Parathyroid adenoma (tissue), 2 donors: Measurements from ENCODE around the gene ZNF385C.

ENCODE experiments used
- H2AFZ ChIP-seq: fragments of 300-600 bp; sonication (generic); one replicate; pipeline ENCODE4 v1.7.0; 2017; ENCODE audit warnings: antibody characterized with exemption, mild to moderate bottlenecking
- H3K27ac ChIP-seq: fragments of 300-600 bp; sonication (generic); one replicate; pipeline ENCODE4 v1.7.0; 2017
- H3K27me3 ChIP-seq: fragments of 300-600 bp; sonication (generic); one replicate; pipeline ENCODE4 v1.7.0; 2017; ENCODE audit warnings: low read length; ENCODE audit not compliant: control insufficient read depth, insufficient read depth
- H3K36me3 ChIP-seq: fragments of 300-600 bp; sonication (generic); one replicate; pipeline ENCODE4 v1.7.0; 2017; ENCODE audit warnings: low read length; ENCODE audit not compliant: control insufficient read depth, insufficient read depth
- H3K4me1 ChIP-seq: fragments of 300-600 bp; sonication (generic); one replicate; pipeline ENCODE4 v1.7.0; 2017; ENCODE audit warnings: control low read depth
- H3K4me2 ChIP-seq: fragments of 300-600 bp; sonication (generic); one replicate; pipeline ENCODE4 v1.7.0; 2017; ENCODE audit warnings: low read length
- H3K4me3 ChIP-seq: fragments of 300-600 bp; sonication (generic); one replicate; pipeline ENCODE4 v1.7.0; 2017; ENCODE audit warnings: low read depth, low read length
- H3K79me2 ChIP-seq: fragments of 300-600 bp; sonication (generic); one replicate; pipeline ENCODE4 v1.7.0; 2017; ENCODE audit warnings: control low read depth
- H3K9ac ChIP-seq: fragments of 300-600 bp; sonication (generic); one replicate; pipeline ENCODE4 v1.7.0; 2017; ENCODE audit warnings: mild to moderate bottlenecking
- H3K9me3 ChIP-seq: fragments of 300-600 bp; sonication (generic); one replicate; pipeline ENCODE4 v1.7.0; 2017; ENCODE audit warnings: low read length; ENCODE audit not compliant: control insufficient read depth
- CTCF ChIP-seq: fragments of 300-600 bp; sonication (generic); IDR thresholded peaks from one replicate; pipeline ENCODE4 v1.7.0; 2017; ENCODE audit warnings: antibody characterized with exemption, mild to moderate bottlenecking
- donor health status: primary hyperparathyroidism.

ZNF385C gene

DNA sequence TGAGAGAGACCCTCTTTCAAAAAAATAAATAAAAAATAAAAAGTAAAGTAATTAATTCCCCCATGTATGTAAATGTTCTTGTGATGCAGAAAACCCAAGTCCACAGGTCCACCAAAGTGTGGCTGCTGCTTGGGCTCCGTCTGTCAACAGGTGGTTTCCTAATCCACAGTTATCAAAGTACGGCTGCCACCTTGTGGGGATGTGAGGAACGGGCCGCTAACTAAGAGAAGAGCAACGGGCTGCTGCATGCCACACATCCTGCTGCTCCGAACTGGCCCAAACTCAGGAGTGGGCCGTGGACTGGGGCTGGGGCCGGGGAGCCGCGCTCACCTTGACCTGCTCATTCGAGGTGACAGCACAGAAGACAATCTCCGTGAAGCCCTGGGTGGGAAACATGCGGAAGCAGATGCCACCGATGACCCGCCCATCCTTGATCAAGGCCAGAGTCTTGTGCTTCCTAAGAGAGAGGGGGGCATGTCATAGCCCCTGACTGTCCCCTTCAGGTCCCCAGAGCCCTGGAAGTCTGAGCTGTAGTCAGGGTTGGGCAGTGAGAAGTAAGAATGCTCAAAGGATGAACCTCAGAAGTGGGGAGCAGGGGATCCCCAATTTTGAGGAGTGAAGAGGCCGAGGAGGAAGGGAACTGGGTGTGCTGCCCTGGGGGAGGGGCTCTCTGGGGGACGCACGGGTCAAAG lies 18.6 kb upstream of the ZNF385C start:
- Histone ChIP-seq H3K4me2 (no peak overlapping the region), H3K79me2 (no peaks in the 10 kb centered on the region), H3K4me3 (no peak overlapping the region), H3K27ac (no peak overlapping the region), H3K27me3 (no peaks in the 10 kb centered on the region), H2AFZ (no peak overlapping the region), H3K9me3 (no peaks in the 10 kb centered on the region), H3K36me3 (no peaks in the 10 kb centered on the region), H3K4me1 (peaks cover 12% of the 10 kb centered on the region), H3K9ac (no peak overlapping the region)
- TF ChIP-seq CTCF: peak; percentile 94

DNA sequence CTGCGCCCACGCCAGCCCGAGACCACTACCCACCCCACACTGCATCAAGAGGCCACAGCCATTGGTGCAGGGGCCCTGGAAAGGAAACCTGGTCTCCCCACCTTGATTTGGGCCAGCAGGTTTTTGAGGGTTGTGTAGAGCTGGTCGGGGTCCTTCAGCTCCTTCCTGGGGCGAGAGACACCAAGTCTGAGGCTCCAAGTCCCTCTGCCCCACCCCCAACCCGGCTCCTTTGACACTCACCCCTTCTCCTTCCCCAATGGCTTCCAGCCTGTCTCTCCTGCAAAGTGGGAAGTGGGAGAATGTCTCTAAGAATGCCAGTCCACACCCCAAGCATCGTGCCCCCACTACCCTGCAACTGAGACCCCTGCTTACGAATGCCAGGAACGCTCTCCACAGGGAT lies 15.8 kb upstream of the ZNF385C start:
- Histone ChIP-seq H3K36me3 (no peaks in the 10 kb centered on the region), H3K9ac (no peak overlapping the region), H3K4me3 (no peak overlapping the region), H2AFZ (no peak overlapping the region), H3K79me2 (no peaks in the 10 kb centered on the region), H3K4me2 (no peak overlapping the region), H3K27me3 (no peaks in the 10 kb centered on the region), H3K27ac (no peak overlapping the region), H3K4me1 (peaks cover 15% of the 10 kb centered on the region), H3K9me3 (no peaks in the 10 kb centered on the region)
- TF ChIP-seq CTCF: no peak

DNA sequence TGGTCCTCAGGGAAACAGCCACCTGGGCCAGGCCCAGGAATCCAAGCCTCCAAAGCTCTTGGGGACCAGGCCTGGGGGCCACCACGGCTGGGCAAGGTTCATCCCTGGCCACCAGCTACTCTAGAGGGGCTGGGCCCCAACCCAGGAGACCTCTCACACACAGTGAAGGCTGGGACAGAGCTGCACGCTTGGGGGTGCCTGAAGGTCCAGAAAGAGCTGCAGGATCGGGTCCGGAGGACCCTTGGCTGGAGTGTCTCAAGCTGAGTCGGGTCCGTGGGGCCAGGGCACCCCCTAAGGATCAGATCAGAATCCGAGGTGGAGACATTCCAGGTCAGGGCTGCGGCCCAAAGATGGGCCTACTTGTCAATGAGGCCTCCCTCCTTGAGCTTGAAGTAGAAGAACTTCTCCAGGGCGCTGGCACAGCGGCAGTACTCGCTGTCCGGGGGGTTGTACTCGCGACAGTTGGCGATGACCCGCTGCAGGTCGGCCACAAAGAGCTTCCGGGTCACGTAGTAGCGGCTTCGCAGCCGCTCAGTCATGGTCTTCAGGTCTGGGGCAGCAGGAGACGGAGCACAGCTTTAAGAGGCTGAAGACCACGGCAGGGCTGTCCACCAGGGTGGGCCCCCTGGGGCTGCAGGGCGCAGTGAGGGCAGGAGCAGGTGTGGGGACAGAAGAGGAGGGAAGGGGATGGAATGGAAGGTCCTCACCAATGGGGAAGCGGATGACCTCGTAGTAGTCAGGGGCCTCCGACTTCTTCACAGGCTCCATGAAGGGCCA lies 15.2 kb upstream of the ZNF385C start:
- TF ChIP-seq CTCF: no peak
- no peaks in the 10 kb centered on the region for H3K27me3 ChIP-seq
- no peak overlapping the region for H2AFZ ChIP-seq
- H3K79me2 ChIP-seq: no peaks in the 10 kb centered on the region
- peak overlapping the region; percentile 79 for H3K27ac ChIP-seq
- H3K4me3 ChIP-seq: peak overlapping the region; percentile 47
- no peaks in the 10 kb centered on the region for H3K9me3 ChIP-seq
- peaks cover 12% of the 10 kb centered on the region for H3K4me1 ChIP-seq
- no peaks in the 10 kb centered on the region for H3K36me3 ChIP-seq
- no peak overlapping the region for H3K4me2 ChIP-seq
- H3K9ac ChIP-seq: no peak overlapping the region

GRCh38 chr17:42112552-42113176 lies 14.4 kb upstream of the ZNF385C start, which contains the start of gene DHX58:
DHX58 (minus strand) TSS chr17:42112714; CDS start chr17:42111892, 822 bp downstream.
- Histone ChIP-seq H3K4me2 (peak within 1 kb of the TSS; percentile 52), H3K79me2 (no peaks in the 10 kb centered on the region), H3K9me3 (no peaks in the 10 kb centered on the region), H3K4me1 (peaks cover 12% of the 10 kb centered on the region), H3K4me3 (peak within 1 kb of the TSS; percentile 47), H2AFZ (peak within 1 kb of the TSS; percentile 87), H3K9ac (no peak within 1 kb of the TSS), H3K27ac (peak within 1 kb of the TSS; percentile 79), H3K27me3 (no peaks in the 10 kb centered on the region), H3K36me3 (no peaks in the 10 kb centered on the region)
- TF ChIP-seq CTCF: no peak
